CD4-positive, alpha-beta T cell treated with Interleukin-12 subunit alpha and Interleukin-12 subunit beta, for 1 hour (primary cell): ENCODE measurements around the gene KCNQ1OT1.

Experiments
- DNase-seq: peaks from one replicate; pipeline ENCODE4 v3.0.0-alpha.2; 2020

Gene KCNQ1OT1

DNA sequence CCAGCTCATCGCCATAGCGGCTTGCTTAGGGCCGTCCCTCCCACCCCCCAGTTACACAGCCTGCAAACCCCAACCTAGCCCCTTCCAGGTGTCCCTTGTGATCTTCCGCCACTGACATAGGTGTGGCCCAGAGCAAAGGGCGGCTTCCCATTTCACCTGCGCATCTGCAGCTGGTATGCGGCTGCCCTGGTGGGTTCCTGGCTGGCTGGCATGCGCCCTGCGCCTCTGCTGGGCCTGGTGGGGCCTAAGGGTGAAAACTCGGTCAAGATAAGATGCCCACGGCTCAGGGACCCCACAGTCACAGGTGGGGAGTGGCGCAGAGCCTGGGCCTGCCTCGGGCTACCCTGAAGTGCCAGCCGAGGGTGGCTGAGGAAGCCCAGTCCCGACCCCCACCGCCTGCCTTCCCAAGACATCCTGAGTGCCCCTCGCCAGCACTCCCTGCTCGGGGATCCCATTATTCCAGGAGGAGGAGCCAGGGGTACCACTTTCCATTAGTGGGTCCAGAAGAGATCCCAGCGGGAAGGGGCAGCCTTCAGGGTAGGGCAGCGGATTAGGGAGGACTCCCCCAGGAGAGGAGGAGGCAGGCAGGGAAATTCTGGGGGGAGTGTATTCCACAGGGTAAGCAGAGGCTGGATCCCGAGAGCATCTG, 36.9 kb upstream of the KCNQ1OT1 start:
- no peak for DNase-seq

DNA sequence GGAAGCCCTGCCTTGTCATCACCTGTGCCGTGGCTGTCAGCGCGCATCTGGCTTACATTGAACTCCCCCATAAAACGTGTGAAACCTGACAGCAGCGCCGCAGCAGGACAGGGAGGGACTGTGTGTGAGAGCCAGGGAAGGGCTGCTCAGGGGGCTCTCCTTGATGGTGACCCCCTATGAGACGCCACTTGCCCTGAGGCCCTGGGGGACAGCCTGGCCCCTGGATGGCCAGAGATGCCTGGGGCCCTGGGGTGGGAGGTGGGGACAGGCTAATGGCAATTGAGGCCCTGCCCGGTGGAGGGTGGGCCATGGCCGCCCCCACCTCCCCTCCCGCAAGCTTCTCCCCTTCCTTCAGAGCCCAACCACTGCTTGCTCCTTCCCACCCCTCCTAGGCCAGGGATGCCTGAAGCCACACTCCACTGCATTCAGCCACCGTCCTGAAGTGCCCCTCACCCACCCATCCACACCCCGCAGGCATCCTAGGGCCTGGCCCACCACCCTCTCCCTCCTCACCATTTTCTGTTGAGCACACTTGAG, 35.3 kb upstream of the KCNQ1OT1 start:
- no peak for DNase-seq

DNA sequence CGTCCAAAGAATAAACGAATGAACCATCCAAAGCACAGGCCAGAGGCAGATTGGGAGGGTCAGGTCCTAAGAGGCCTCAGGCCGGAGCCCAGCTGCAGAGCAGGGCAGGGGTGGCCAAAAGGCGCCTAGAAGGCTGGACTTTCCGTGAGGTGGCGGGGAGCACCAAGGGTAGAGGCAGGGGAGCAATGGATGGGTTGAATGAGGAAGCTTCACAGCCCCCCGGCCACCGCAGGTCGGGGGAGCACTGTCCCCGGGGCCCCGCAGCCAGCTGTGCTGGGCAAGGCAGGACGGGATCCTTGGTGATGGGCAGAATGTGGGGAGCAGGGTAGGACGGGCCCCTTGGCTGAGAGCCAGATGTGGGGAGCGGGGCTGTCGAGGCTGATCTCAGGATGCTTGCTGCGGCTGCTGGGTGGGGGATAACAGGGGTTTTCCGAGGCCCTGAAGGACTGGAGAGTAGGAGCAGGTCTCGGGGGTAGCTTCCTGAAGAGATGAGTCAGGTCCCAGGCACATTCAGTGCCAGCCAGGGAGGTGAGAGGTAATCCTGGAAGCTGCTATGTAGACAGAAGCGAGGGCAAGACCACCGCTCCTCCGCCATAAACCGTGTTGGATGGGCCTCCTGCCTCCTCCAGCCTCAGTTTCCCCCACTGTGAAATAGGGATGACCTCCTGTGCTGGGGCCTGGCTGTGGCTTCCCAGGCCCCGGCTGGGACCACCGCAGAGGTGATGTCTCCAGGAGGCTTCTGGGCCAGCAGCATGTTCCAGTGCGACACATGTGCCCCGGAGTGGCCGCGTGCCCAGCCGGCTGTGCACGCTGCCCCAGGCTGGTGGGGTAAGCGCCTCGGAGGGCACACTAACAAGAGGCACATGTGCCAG, 34.6 kb upstream of the KCNQ1OT1 start:
- no peak for DNase-seq

DNA sequence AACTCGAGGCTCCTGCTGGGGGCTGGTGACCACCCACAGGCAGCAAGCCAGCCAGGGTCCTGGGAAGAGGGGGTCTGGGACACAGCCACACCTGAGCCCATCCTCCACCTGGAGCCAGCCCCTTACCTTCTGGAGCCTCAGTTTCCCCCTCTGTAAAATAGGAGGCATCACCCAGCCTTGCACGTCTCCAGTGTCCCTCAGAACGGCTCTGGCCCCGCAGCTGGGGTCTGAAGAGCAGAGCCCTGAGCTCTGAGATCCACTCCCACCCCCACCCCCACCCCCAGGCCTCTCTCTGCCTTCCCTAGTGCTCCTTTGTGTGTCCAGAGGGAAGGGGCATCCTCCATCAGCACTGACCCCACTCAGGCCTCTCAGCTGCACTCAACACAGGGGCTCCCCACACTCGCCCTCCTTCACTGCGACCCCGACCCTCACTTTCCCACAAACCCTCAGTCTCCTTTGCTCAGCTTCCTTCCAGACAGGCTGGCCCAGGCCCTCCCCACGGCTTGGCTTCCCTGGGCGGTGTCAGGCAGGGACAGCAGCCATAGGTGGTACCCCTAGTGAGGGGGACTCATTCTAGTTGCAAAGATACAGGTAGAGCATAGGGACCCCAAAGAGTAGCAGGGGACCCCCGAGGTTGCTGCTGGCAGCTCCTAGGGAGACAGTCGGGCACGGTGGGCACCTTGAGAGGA, 33.3 kb upstream of the KCNQ1OT1 start:
- no peak for DNase-seq

DNA sequence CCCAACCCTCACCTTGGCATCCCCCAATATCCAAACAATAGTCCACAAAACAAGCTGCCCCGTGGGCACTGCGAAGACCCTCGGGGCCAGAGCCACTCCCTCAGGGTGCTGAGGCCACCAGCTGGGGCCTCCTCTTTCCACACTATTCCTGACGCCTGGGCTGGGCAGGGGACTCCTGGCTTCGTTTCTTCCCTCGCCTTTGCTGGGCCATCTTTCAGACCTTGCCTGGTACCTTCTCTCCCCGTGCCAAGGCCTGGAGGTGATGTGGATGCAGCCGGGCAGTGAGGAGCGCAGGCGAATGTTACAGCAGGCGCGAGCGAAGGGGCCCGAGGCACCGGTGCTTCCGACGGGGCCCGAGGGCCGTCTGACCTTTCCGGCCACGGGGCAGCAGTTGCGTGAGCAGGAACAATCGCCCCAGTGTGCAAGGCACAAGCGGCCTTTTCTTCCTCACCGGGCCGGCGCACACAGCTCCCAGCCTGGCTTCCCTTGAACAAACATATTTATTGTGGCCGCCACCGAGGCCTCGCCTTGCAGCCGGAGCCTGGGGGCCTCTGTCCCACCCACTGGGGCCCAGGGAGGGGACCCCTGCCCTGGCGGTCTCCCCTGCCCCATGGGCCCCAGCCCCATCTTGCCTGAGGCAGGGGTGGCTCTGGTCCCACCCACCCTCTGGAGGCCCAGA, 32.6 kb upstream of the KCNQ1OT1 start:
- DNase-seq = no peak

DNA sequence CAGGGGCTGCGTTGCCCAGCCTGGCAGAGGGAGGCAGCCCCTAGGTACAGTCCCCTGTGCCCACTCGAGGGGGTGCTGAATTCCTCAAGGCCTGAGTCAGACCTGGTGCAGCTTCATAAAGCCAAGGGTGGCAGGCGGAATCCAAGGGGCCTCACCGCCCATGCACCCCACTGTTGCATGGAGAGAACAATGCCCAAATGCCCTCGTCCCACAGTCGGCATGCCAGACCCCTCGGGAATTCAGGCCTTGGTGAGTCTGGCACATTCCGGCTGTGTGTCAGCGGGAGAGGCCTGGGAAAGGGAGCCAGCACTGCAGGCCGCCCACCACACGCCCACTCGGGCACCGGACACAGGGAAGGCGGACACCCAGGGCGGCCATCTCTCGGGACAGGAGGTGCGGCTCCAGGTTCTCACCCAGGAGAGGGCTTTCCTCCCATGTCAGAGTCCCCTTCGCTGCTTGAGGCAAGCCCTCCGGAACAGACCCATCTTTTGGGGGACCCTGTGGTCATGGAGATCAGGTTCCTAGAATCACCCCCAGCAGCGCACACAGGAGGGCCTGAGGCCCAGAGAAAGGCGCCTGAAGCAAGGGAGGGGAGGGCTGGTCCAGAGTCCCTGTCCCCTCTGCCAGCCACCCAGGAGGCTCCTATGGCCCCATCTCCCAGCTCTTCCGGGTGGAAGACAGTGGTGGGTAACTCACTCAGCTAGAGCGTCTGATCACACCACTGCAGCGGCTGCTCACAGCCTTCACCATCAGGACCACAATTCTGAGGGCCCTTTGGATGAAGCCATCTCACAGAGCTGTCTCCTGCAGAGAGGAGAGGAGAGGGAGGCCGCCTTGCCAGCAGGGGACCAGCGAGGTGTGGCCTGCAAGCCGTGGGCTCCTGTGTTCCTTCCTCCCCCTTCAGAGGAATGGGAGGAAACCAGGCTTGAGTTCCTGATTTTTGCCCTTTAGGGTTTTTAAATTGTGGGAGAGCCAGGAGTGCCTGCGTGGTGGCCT, 31.6 kb upstream of the KCNQ1OT1 start:
- no peak for DNase-seq

DNA sequence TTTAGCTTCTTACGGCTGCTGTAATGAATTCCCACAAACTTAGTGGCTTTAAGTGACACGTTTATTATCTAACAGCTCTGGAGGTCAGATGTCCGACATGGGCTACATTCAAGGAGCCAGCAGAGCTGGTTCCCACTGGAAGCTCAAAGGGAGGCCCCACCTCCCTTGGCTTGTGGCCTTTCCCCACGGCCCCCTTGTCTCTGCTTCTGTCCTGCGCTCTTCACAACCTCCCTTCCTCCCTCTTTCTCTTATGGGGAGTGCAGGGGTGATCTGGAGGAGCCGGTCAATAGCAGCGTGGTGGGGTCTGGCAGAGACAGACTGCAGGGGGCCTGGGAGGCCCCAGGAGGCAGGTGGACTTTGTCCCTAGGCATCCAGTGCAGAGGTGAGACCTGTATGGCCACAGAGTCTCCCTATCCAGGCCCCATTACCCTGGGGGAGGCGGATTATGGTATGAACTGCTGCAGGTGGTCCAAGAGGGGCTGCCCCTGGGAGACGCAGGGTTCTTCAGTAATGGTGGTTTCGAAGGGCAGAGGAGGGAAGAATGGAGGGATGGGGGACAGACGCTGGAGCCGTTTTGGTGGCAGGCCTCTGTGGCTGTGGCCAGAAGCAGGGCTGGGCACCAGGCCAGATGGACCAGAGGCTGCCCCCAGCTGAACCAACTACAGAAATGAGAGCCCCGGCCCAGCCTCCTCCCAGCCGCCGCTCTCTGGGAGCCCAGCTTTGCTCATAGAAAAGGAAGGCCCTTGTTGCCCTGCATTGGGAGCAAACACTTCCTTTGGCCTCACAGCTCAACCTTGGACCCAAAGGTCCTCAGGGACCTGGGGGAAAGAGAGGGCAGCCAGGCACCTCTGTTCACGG, 30.7 kb upstream of the KCNQ1OT1 start:
- no peak for DNase-seq

DNA sequence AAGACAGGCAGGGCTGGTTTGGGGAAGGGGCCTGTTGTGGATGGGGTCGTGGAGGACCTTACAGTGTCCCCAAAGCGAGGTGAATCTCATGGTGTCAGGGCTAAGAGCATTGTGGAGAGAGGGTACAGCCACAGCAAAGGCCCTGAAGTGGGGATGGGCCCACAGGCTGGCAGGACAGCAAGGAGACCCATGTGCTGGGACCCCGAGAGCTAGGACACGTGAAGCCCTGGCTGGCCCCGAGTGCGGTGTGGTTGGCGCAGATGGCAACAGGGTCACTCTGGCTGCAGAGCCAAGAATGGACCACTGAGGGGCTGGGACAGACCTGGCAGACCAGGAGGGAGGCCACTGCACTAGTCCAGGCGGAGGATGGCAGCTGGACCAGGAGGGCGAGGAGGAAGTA, 30.0 kb upstream of the KCNQ1OT1 start:
- DNase-seq = no peak

DNA sequence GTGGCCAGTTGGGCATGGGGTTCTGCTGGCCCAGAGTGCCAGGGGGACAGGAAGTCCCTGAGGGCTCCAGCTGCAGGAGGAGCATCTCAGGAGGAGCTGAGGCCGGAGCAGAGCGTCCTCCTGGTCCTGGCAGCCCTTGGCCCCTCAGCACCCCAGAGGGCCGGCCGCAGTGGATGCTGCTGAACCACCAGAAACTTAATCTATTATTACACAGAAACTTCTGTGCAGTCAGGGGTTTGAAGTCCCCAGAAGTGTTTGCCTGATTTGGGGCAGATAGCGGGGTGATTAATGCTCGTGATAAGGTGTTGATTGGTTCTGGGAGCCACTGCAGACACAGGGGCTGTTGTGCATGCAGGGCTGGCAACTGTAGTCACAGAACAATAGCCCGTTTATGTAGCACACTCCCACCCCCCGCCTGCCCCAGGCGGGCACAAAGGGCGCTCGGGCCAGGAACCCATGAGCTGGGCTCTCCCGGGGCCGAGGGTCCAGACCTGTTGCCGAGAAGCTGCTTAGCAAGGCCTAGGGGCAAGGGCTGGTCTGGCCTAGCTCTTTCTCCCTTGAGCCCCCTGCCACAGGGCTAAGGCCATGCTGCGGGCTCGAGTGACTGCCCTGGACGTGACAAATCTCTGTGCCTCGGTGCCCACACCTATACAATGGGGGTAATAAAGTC, 29.0 kb upstream of the KCNQ1OT1 start:
- DNase-seq = no peak

DNA sequence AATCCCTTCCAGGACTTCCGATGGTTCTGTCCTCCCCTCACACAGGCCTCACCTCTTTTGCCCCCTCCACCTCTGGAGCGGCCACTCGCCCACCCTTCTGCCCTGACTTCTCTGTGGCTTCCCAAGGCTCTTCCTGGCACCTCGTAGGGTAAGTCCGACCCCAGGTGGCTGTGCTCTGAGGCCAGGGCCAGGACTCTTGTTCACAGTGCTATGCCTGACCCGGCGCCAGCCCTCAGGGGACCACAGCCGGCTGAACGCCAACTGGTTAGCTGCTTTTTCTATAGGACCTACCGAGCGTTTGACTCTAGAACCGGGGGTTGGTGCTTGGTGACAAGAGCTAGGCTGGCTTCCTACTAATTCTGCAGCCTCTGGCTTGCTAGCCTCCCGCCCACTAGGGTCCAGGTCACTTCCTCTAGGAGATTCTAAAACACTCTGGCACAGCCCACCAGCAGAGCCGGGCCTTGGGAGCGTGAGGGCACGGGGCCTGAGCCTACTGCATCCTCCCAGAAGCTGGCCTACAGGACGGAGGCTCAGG, 28.4 kb upstream of the KCNQ1OT1 start:
- DNase-seq = no peak

DNA sequence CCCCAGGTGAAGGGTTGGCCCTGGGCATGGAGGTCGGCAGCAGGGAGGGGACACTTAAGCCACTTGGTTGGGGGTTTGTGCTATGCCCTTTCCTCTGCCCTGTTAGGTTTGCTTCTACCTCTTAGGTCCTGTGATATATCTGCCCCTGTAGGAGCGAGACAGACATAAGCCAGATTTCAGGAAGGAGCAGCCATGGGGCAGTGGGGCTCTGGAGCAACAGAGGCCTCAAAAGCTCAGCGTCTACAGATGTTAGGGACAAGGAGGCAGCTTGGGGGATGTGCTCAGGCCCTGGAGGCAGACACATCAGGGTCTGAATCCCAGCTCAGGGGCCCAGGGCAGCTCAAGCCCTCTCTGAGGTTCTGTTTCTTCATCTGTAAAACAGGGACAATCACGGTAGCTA, 27.2 kb upstream of the KCNQ1OT1 start:
- DNase-seq = no peak

DNA sequence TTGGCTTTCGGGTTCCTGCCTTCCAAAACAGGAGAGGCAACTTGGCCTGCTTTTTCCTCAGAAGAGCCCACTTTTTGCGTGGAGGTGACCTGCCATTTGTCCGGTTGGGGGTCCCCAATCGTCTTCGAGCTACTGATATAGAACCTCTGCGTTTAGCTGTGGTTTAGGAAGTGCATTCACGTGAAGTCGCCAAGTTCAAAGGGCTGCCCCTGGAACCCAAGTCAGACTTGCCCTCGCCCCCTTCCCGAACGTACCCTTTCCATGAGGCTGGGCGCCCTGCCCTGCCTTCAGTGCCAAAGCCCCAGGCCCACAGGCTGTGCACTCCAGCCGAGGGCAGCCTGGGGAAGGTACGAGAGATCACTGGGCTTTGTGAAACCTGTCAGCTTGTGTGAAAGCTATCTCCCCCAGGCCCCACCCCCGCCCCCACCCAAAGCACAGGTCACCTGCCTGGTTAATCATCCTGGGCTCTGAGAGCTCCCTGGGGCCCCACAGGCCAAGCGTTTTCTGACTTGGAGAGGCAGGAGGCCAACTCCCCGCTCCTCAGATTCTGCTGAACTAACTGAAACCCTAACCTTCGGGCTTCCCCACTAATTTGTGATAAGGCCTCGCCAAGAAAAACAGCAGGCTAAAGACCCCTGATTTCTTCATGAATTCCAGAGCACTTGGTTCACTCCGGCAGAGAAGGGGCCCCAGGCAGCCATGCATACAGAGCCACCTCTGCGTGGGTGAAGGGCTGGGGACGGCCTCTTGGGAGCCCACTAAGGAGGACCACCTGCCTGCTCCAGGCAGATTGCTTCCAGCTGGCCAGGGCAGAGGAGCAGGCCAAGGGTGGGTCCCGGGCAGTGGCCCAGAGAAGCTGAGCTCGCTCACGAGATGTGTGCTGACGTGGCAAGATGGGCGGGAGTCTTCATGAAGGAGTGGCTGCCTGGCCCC, 25.8 kb upstream of the KCNQ1OT1 start:
- DNase-seq = no peak

DNA sequence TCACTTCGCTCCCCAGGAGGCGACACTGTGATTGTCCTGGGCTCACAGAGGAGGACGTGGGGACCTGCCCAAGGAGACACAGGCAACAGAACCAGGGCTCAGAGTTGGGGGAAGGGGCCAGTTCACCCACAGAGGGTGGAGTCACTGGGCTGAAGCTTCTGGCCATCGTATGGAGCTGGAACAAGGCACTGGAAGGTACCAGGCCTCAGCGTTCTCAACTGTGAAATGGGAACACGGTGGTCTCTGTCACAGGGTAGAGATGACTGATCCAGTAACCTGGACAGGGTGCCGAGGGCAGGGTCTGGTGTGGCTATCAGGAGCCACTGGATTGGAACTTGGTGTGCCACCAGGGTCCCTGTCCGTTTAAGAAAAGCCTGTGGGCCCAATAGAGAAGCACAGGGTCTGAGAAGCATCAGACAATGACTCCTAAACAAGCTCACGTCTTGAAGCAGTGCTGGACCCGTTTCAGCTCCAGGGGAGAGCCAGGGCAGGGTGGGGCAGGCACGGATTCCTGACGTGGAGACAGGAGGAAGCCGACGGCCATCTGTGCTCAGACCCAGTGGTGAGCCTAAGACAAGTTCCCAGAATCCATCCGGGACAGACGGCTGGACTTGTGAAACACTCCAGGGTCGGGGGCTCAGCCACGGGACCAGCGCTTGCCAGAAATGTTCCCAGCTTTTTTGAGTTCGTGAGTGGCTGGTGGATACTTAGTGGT, 25.0 kb upstream of the KCNQ1OT1 start:
- no peak for DNase-seq

DNA sequence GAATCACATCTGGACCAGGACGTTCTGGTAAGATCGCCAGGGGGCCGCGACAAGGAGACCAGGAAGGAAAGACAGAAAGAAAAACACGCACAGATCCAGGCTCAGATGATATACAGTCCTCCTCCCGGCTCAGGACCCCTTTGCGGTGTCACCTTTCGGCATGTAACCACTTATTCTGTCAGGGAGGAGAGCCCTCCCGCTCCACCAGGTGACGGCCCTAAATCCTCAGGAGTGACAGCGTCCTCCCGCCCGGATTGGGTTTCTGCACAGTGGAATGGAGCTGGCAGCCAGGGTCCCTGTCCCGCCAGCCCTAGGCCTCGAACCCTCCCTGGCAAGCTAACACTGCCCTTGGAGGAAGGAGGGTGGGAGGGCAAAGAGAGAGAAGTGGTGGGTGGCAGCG, 24.3 kb upstream of the KCNQ1OT1 start:
- DNase-seq = no peak

DNA sequence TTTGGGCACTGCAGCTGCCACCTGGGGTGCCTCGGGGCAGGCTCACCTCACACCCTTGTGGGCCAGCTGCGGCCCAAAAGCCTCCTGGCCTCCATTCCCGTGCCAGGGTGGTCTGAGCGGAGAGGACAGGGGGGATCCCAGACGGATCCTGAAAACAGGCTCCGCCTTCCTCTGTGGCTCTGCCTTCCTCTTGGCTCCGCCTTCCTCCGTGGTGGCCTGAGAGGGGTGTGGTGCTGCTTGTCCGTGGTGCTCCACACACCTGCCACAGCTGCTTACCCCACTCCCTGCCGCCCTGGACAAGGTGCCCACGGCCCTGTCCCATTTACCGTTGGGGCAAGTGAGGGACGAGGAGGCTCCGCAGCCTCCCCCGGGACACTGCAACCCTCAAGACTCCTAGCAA, 23.2 kb upstream of the KCNQ1OT1 start:
- no peak for DNase-seq

DNA sequence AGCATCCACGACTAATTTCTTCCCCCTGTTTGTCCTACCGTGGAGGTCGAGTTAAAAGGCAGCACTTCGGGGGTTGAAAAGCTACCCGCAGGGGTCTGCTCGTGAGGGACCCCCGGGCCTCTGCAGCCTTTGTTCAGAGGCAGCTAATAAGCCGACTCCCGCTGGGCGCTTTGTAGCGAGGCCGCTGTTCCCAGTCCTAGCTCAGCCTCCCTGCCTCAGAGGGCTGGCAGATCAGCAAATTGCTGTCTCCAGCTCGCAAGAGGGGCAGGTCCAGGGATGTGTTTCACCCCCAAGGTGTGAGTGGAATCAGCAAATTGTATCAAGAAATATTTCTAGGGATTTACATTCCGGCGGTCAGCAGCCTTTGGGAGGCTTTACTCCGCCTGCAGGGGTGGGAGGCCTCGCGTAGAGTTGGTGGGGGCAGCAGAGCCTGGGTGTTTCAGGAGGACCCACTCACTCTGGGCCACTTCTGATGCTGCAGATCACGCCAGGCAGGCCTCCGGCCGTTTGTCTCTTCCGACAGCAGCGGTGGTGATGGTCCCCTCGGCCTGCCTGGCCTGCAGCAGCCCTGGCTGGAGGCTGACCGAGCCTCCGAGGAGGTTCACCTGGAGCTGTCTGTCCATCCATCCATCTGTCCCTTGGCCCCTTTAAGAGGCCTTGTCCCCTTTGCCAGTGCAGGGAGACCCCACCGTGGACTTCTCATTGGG, 21.6 kb upstream of the KCNQ1OT1 start:
- DNase-seq = no peak

DNA sequence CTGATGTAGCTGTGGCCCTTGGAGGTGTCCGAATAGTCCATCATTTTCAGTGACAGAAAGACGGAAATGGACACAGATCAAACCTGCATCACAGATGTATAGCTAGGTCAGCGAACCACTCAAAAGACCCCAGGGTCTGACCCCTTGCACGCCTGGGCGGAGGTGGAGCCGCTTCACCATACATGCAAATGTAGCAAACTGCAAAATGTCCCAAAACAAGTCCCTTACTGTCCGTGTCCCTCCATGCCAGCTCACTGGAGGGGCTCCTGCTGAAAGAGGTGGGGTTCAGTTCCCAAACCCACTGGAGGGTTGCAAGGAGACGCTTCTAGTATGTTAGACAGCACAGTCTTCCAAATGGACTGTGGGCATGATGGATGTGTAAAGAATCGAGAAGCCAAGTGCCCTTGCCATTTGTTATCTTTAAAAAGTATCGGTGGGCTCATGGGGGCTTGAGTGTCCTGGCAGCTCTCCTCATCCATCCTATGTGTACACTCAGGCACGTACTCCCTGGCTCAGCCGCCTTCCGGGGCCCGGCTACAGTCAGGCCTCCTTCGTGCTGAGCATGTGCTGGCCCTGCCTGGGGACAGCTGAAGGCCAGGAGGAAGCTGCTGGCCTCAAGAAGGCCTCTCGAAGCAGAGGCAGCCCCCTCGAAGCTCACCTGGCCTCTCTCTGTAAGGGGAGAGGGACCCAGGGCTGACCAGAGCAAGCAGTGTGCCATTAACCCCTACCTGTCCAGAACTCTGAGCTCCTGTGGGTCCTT, 20.2 kb upstream of the KCNQ1OT1 start:
- DNase-seq = no peak
